ENCODE results near the gene GPX2.

GPX2 gene

DNA sequence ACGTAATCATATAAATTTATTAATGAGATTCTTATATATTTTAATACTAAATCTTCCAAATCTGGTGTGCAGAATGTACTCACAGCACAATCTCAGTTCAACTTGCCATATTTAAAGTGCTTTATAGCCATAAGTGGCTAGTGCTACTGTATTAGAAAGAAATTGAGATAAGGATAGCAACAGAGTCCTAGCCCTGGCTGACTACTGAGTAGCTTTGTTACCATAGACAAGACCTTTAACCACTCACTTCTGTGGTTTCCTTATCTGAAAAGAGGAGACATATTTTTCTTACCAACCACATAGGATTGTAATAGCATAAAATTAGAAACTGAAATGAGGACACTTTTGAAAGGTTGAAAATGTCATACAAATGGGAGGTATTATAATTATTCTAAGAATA, 30.3 kb downstream of the GPX2 start:
- no peak for DNase-seq

DNA sequence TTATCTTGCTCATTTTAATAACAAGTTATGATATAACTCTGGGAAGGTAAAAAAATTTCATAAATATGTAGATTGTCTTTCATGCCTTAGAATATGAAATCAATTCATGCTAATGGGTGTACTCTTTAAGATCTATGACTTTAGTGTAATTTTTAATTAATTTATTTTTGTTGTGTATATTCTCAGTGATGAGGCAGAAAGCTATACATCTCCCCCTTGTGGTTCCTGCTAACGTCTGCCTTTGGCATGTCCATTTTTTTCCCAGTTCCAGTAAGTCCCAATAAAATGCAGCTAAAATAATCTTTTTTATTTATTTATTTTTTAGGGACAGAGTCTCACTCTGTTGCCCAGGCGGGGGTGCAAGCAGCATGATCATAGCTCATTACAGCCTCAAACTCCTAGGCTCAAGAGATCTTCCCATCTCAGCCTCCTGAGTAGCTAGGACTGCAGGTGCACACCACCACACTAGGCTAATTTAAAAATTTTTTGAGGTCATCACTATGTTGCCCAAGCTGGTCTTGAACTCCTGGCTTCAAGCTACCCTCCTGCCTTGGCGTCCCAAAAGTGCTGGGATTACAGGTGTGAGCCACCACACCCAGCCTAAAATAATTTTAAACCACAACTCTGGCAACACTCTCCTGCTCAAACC, 31.6 kb downstream of the GPX2 start:
- no peak for DNase-seq

DNA sequence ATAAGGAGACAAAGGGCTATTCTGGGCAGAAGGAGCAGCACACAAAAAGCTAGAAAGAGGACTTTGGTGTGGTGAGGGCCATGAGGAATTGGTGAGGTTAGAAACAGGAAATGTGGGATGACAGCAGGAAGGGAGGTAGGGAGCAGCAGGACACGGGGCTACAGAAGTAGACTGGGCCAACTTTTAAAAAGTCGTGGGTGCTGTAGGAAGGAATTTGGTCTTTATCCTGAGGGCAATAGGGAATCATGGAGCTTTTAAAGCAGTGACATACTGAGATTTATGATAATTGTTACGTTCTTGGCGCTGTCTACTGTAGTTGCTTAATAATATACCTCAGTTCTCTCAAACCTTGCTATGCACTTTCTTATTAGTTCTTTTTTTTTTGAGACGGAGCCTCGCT, 36.5 kb downstream of the GPX2 start:
- DNase-seq: no peak

DNA sequence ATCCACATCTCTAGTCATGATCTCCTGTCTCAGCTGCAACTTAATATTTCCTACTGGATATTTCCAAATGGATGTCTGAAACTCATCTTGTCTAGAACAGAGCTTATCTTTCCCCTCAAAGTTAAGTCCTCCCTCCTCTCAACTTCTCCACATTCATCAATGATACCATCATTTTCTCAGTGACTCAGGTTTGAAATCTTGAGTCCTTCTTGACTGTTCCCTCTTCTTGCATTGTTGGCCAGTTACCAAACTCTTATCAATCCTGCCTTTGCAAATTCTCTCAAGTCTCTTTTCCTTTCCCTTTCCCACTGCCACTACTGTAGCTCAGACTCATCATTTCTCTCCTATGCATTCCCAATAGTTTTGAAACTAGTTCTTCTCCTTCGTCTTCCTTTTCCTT, 42.6 kb downstream of the GPX2 start:
- no peak for DNase-seq

DNA sequence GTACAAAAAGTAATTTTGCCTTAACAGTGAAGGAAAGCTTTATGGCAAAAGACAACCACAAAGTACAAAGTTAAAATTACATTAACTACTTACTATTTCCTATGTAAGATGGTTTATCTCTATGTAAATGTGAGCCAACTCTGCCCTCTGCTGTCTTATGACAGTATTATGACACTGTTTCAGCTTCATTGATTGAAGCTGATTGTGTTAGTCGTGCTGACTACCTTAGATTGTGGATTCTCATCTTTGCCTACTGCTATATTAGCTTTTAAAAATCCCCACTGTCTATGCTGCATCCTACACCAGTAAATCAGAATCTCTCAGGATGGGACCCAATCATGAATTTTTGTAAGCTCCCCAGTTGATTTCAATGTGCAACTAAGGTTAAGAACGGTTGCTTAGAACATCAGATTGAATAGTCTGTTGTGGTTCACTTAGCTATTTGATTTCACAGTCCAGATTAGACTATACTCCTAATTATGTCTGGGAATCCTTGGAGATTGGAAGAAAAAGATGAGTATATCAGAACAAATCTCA, 50.6 kb downstream of the GPX2 start:
- peak; percentile 20 for DNase-seq

DNA sequence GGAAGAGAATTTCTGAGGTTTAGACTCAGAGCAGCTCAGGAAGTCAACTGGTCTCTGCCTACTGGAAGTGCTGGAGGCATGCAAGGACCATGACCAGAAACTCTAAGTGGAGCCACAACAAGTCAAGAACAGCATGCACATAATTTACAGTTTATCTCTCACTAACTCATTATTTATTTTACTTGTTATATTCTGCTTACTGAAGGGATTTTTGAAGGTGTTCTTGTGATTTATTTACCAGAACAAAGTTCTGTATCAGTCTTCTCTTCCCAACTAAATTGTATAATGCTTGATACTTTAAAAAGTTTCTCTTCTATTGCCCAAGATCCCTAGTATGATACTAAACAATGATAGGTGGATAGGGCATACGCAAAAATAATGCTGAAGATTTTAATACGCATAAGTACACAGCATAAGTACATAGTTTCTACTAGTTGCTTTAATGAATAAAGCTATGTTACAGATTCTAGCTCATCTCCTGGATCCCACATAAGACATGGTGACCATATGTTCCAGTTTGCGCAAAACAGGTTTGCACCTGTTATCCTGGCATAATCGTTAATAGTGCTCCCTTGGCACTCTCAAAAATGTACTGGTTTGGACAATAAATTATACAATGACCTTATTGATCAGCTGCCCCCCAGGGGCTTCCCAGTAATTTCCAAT, 51.2 kb downstream of the GPX2 start:
- no peak for DNase-seq

DNA sequence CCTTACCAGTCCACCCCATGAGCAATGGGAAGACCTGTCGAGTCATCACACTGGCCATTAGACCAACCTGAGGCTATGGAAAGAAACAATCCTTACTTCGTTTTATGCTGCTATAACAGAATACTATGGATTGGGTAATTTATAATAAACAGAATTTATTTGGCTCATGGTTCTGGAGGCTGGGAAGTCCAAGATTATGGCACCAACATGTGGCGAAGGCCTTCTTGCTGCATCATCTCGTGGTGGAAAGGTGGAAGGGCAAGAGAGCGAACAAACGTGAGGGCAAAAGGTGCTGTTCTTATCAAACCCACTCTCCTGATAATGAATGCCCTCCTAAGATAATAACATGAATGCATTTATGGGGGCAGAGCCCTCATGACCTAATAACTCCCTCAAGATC, 53.2 kb downstream of the GPX2 start:
- no peak for DNase-seq

Measured in activated CD4-positive, alpha-beta T cell treated with anti-CD3 and anti-CD28 coated beads for 48 hours (primary cell).